ENCODE data around the gene PADI6. TPM values are rescaled to one million over a fixed set of nuclear protein-coding genes. Genes with fewer than 3 reads are reported as not detected.

Gene PADI6
- total and polyA plus RNA-seq, 2 of the 8 experiments (the other 6 are each of a cell fraction or from before 2014, with no cell fraction given): not detected

DNA sequence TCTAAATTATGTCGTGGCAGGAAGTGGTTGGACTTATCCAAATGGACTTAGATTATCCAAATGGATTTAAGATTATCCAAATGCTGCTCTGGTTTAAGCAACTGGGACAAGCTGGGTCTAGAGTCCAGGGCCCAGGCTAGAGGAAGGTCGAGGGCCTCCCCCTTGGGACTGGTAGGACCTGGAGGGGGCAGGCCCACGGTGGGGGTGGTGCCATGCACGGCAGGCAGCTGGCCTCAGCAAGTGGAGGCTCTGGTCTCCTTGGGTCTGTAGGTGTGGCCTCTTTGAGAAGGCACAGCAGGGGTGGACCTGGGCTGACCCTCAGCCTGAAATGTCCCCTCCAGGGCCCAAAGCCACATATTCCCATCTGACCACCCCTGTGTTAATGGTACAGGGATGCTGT lies 29.8 kb downstream of the PADI6 start:
- no peak overlapping the region for H3K4me3 ChIP-seq (ENCODE audit: extremely low read depth in 1 of 4, insufficient read depth in 2 of 4, low read depth in 3 of 4, low read length in 4 of 4)
- TF ChIP-seq RAD21 (IDR thresholded peaks at IDR 0.05 in 1 of 2, conservative IDR thresholded peaks at IDR 0.05 in 1 of 2; ENCODE audit: low read depth in 2 of 2, low read length in 2 of 2) (no peak), POLR2AphosphoS5 (IDR thresholded peaks at IDR 0.05; ENCODE audit: low read depth, low read length) (no peak), SP1 (IDR thresholded peaks at IDR 0.05; ENCODE audit: low read depth, low read length) (no peak), BCL11A (IDR thresholded peaks at IDR 0.05; ENCODE audit: low read depth in 2 of 2, low read length in 2 of 2) (no peak), SP4 (IDR thresholded peaks at IDR 0.05; ENCODE audit: low read length) (no peak), JUND (IDR thresholded peaks at IDR 0.05; ENCODE audit: low read length) (no peak)
- ChIA-PET CTCF (ENCODE audit: partially characterized antibody) (interaction anchor here (1.0 to 5.2 kb wide), 16 partner anchors 8 to 341 kb away, joined by 3 to 19 read pairs (median 5); partner anchors contain the start of gene PADI6), POLR2A (ENCODE audit: partially characterized antibody) (interaction anchor here (1.2 to 10.0 kb wide), 3 partner anchors 11 to 35 kb away, joined by 3 to 116 read pairs (median 7); partner anchors contain the start of gene RCC2)
- H4K5ac ChIP-seq (ENCODE audit: insufficient read length, low read depth, low read length): no peak overlapping the region
- H3K56ac ChIP-seq (replicated peaks; ENCODE audit: insufficient read length, low read depth, low read length): no peak overlapping the region
- H3K79me2 ChIP-seq (ENCODE audit: control insufficient read depth in 1 of 2, insufficient read depth in 2 of 2, low read length in 2 of 2): no peaks in the 10 kb centered on the region
- H2BK20ac ChIP-seq (ENCODE audit: low read length): 0 out of 2 replicates have a peak overlapping the region, but pooled peaks have one; percentile 9
- WGBS, 2 experiments (ENCODE audit: extremely low coverage in 1 of 2, insufficient coverage in 1 of 2, insufficient read length in 1 of 2, insufficient replicate concordance in 2 of 2, low coverage in 1 of 2, low lambda C conversion rate in 2 of 2, missing lambda C conversion rate in 1 of 2): 78% methylated on average over 4 of the region's 4 CpGs; no CpG with 5 or more reads in 1 of the 2 experiments
- FAIRE-seq (no peak), DNase-seq (ENCODE audit: low read depth in 1 of 2, low spot score in 2 of 2) (no peak)
- no peak overlapping the region for H2AFZ ChIP-seq (ENCODE audit: low read length)
- no peak overlapping the region for H3K9ac ChIP-seq (replicated peaks in 1 of 4; ENCODE audit: extremely low read depth in 1 of 4, low read depth in 3 of 4, low read length in 3 of 4)
- peaks cover 0 to 10% (median 4%) of the 10 kb centered on the region in 4 experiments; a peak in 4 of 7 replicates for H3K4me1 ChIP-seq (replicated peaks in 1 of 4; ENCODE audit: control insufficient read depth in 3 of 4, insufficient read depth in 4 of 4, low read length in 3 of 4)
- H3K27ac ChIP-seq (ENCODE audit: low read depth, low read length): no peak overlapping the region
- H3K23ac ChIP-seq (ENCODE audit: insufficient read length): no peak overlapping the region
- peaks cover 0 to under 1% (median 0%) of the 10 kb centered on the region in 4 experiments; a peak in 2 of 8 replicates for H3K36me3 ChIP-seq (ENCODE audit: control insufficient read depth in 2 of 4, insufficient read depth in 4 of 4, low read length in 3 of 4)
- no peak overlapping the region for H3K4ac ChIP-seq (replicated peaks; ENCODE audit: insufficient read length, low read depth, low read length)
- no peak overlapping the region for H3K18ac ChIP-seq (ENCODE audit: extremely low read depth, low read length)
- no peak overlapping the region for H2BK15ac ChIP-seq (ENCODE audit: low read length)
- no peaks in the 10 kb centered on the region for H3K9me3 ChIP-seq (ENCODE audit: insufficient read depth in 2 of 2, low read depth in 1 of 2, low read length in 1 of 2)
- H3K27me3 ChIP-seq (replicated peaks in 1 of 4; ENCODE audit: control insufficient read depth in 3 of 4, extremely low read depth in 1 of 4, insufficient read depth in 3 of 4, low read length in 3 of 4): no peaks in the 10 kb centered on the region; a peak in 1 of 7 replicates
- H2BK12ac ChIP-seq (ENCODE audit: low read depth, low read length): no peak overlapping the region
- no peak overlapping the region for H3K4me2 ChIP-seq (ENCODE audit: insufficient read depth in 1 of 2, low read depth in 2 of 2, low read length in 2 of 2)
- no peak overlapping the region for H3K14ac ChIP-seq (ENCODE audit: insufficient read length)
- no peak overlapping the region; the same call in 1 of the 2 replicates for H4K8ac ChIP-seq (ENCODE audit: extremely low read depth, insufficient read depth, low read length)
- H2AK5ac ChIP-seq (ENCODE audit: low read depth, low read length): no peak overlapping the region; the same call in 1 of the 2 replicates
- H4K20me1 ChIP-seq (replicated peaks in 1 of 2; ENCODE audit: control insufficient read depth in 1 of 2, insufficient read depth in 2 of 2, low read length in 2 of 2): peaks cover 1 to 2% of the 10 kb centered on the region in 2 experiments
- H2BK120ac ChIP-seq (replicated peaks; ENCODE audit: low read depth, low read length): no peak overlapping the region
- H4K91ac ChIP-seq (replicated peaks; ENCODE audit: insufficient read length, low read length): no peak overlapping the region
- H3K79me1 ChIP-seq (ENCODE audit: low read depth, low read length): no peaks in the 10 kb centered on the region; the same call in 1 of the 2 replicates
- no peaks in the 10 kb centered on the region for H3K23me2 ChIP-seq (ENCODE audit: low read depth, low read length)
- no peak overlapping the region for H2BK5ac ChIP-seq (ENCODE audit: low read depth, low read length)
